Skin of body (tissue), 2 donors: ENCODE data around the gene DCAF10. TPM values are rescaled to one million over a fixed set of nuclear protein-coding genes. Genes with fewer than 3 reads are reported as not detected.
"Not testable (repeated sequence)": the region's sequence is repeated elsewhere in the genome, so short reads cannot be mapped to it uniquely, and the experiment has no call there.

Experiments
- DNase-seq: peaks from one replicate; lab custom pipeline; 2025; lab: John Stamatoyannopoulos, UW
- total RNA-seq: library from RNA; depleted of rRNA; stranded (reverse); fragments of >200 nt; gene quantifications from one replicate; pipeline ENCODE4 v1.2.3, GENCODE V29; 2014

The DCAF10 gene
- total RNA-seq, 1 donor from 2014 or later, result 20.3 TPM

DNA sequence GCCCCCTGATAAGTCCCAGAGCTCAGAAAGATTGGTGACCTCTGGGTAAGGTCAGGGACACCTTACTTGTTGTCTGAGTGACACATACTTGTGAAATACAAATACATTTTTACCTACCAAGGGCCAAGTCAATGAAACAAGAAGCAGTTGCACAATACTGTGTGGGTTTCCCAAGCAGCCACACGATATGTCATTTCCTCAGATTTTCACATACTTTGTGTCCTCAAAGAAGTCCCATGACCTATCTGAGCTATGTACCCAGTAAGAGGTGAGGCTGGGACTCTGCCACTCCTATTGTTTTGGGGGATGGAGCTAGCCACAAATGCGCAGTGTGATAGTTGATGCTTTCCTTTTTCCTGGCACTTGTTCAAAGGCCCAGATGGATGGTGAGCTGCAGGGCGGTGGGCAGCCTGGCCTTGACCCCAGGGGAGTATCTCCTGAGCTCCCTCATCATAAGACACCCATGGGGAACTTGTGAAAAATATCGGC lies 108.1 kb downstream of the DCAF10 start:
- no peak for DNase-seq

DNA sequence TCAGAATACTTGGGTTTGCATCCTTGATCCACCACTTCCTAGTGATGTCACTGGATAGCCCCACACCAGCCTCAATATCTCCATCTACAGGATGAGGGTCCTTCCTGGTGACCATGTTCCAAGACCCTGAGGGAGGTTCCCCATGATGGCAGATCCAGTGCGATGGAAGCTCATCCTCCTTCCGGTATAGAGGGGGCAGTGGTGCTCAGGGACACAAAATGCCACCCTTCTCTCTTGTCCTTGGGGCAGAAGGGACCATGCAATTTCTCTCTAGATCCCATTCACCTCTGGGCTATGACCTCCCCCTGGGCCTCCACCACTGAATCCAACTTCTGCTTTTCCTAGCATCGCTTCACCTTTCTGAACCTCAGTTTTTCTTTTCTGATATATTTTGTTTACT lies 108.7 kb downstream of the DCAF10 start:
- DNase-seq, result no peak

DNA sequence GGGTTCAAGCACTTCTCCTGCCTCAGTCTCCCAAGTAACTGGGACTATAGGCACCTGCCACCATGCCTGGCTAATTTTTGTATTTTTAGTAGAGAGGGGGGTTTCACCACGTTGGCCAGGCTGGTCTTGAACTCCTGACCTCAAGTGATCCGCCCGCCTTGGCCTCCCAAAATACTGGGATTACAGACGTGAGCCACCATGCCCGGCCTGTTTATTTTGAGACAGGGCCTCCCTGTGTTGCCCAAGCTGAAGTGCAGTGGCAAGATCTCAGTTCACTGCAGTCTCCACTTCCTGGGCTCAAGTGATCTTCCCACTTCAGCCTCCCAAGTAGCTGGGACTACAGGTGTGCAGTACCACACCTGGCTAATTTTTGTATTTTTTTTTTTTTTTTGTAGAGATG lies 109.2 kb downstream of the DCAF10 start:
- not testable (repeated sequence) for DNase-seq

DNA sequence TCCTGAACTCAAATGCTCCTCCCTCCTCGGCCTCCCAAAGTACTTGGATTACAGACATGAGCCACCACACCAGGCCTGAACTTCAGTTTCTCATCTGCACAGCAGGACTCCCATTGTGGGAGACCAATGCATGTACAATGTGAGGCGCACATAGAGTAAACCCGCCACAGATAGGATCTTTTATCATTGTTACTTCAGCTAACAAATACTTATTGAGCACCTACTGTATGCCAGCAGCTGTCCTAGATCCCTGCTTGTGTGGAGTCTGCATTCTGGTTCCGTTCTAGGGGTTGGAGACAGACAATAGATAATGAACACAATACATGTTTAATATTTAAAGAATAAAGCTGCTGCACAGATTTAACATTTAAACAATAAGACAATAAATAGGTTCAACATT lies 109.7 kb downstream of the DCAF10 start:
- no peak for DNase-seq

DNA sequence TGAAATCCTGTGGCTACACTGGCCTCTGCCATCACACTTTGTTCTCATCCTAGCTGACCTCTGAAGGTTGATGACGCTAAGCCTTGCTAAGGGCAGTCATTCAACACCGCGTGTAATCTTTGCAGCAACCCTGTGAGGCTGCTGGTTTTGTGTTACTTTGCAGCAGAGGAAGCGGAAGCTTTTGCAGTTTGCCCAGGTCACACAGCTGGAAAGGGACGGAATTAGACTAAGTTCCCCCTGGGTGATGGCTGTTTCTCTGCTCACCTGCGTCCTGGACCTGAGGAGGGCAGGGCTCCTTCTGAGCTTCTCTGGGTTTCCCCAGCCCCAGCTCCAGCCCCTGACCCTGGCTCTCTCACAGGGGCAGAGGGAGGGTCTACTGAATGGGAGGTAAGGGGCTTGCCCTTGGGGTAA lies 110.7 kb downstream of the DCAF10 start:
- DNase-seq, result no peak

DNA sequence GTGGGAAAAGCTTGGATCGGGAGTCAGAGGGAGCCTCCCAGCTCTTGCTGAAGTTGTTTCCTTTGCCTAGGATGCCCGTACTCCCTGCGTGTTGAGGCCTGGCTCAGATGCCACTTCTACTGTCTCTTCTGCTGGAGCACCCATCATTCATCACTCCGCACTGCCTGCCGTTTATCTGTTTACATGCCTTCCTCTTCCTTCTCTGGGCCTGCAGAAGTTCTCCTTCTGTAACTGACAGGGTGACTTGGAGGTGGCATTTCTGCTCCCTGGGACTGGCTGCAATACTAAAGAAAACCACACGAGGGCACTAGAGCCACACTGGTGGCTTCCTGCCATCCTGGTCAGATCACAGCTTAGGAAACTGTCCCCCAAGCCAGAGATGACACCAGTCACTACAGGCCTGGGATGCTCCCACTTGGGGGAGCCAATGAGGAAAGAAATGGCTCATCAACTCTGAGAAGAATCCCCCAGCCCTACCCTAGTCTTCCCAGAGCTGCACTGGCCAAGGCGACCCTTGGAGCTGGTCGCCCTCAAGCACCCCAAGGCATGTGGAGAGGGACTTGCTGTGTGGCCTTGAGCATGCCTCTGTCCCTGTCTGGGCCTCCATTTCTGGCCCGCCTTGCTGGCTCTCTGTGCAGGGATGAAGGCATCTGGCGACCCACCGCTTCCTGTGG lies 113.0 kb downstream of the DCAF10 start:
- DNase-seq, result peak; percentile 89

DNA sequence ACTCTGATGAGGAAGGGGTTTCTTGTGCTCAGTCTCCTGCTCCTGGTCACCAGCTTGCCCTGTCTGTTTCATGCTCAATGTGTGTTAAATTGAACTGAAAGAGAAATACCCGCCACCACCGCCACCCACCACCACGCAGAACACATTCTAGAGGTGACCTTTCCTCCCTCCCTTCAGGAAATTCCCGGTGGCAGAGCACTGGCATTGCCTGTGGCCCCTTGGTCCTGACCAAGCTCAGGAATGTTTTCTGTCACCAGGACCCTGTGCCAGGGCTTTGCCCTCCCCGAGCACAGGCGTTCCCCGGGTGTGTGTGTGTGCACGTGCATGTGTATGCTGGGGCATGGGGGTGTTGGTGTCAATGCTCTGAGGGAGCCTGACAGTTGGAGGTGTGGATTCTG lies 113.6 kb downstream of the DCAF10 start:
- DNase-seq, result no peak

DNA sequence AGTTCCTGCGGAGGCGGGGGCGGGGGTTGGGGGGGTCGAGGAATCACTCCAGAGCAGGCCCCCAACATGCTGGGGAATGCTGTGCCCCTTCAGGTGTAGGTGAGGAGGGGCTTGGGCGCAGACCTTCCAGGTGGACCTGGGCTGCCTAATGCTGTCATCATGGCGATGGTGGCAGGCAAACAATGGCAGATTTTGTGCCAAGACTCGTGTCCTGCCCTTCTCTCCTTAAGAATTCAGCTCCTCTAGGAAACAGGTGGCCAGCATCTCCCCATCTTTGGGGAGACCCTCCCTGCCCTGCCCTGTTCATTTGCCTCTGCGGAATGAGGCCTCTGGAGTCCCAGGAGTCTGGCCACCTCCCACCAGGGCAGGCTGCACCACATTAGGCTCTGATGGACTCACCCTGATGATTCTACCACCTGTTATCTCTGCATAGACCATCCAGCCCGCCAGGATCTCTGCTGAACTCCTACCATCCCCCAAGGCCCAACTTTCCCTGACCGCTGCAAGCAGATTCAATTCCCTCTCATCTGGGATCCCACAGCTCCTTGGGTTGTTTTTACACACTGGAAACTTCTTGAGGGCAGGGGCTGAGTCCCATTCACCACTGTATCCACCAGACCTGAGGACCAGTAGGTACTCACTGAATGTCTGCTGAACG lies 114.2 kb downstream of the DCAF10 start:
- DNase-seq, result no peak

DNA sequence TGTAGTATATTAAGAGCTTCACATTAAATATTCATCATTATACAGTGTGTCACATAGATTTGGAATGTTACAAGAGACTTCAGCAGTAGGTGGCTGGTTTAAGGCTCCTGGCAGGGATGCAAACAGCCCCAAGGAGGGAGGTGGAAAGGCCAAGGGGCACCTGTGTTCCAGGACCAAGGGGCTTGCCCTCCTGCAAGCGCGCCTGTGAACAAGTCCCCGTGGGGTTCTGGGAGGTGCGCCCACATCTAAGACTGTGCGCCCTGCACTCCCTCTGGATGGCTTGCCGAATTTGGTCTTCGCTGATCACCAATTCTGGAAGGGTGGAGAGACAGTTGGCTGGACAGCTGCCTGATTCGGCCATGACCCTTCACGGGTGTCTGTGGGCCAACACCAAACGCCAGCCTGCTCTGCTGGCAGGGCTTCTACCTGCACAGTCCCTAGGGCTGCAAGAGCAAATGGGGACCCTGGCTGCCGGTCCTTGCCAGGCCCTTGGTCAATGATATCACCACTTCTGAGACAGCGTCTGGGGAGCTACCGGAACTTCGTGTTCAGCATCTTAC lies 115.4 kb downstream of the DCAF10 start:
- DNase-seq, result no peak

DNA sequence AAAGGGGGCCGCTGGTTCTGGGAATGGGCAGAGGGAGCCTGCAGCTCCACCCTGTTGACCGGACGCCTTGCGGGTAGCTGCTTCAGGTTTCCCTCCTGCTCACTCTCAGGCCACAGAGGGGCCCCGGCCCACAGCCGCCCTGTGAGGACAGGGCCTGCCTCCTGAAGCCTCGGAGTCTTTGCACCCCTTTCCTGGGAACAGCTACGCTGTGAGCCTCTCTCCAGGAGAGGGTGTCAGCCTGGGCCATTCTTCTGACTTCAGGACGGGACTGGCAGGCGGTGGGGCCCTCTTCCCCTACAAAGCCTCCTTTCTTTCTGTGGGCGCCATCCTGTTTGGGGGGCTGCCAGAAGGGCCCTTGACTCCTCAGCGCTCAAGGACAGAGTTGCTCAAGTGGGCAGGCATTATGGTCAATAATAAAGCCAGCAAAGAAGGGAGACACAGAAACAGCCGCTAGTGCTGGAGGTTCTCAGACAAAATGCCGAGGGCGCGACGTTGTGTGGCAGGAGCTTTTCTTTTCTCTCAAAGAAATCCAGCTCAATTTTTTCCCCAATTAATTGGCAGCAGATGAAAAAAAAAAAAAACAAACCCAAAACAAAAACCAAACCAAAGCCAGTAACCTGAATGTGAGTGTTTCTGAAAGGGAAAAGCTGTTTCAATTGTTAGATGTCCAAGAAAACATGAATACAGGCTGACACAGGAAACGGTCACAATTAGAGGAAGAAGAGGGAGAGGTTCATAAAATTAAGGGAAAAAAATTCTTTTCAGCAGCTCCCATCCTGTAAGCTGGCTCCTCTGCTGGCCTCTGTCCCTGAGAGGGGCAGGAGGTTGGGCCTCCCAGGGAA lies 116.1 kb downstream of the DCAF10 start:
- peak; percentile 13 for DNase-seq

Other genes starting within 250 kb of the DCAF10 start
- 6.3 TPM for gene FBXO10, start 224.4 kb upstream of the DCAF10 start, total RNA-seq
- gene TOMM5, start 208.2 kb upstream of the DCAF10 start, total RNA-seq, result 81.3 TPM
- gene FRMPD1, start 149.8 kb upstream of the DCAF10 start, total RNA-seq, result 2.1 TPM
- gene TRMT10B, start 47.0 kb upstream of the DCAF10 start, total RNA-seq, result 7.1 TPM
- 25.4 TPM for gene EXOSC3, start 15.7 kb upstream of the DCAF10 start, total RNA-seq
- 31.1 TPM for gene SLC25A51, start 103.3 kb downstream of the DCAF10 start, total RNA-seq